ENCODE data around the gene BNIP5.

The BNIP5 gene

GRCh38 chr6:36336779-36337241, at the start of gene BNIP5:
TSS of gene BNIP5 (minus strand) at chr6:36336888. CDS start at chr6:36330690, 6,198 bp downstream.
- DNase-seq = no peak

GRCh38 chr6:36384095-36384494, 47.4 kb upstream of the BNIP5 start:
- DNase-seq = no peak

GRCh38 chr6:36383606-36384005, 46.9 kb upstream of the BNIP5 start:
- no peak for DNase-seq

- no peak for DNase-seq
Observed at GRCh38 chr6:36382976-36383375, 46.3 kb upstream of the BNIP5 start.

- DNase-seq = no peak
Observed at GRCh38 chr6:36381502-36382389, 45.1 kb upstream of the BNIP5 start.

GRCh38 chr6:36380166-36380565, 43.5 kb upstream of the BNIP5 start:
- no peak for DNase-seq

- DNase-seq = no peak
Observed at GRCh38 chr6:36378936-36379335, 42.2 kb upstream of the BNIP5 start.

GRCh38 chr6:36378243-36378920, 41.7 kb upstream of the BNIP5 start:
- no peak for DNase-seq

- DNase-seq = no peak
Observed at GRCh38 chr6:36377594-36377993, 40.9 kb upstream of the BNIP5 start.

GRCh38 chr6:36376742-36377141, 40.1 kb upstream of the BNIP5 start:
- no peak for DNase-seq

- DNase-seq = no peak
Observed at GRCh38 chr6:36376183-36376582, 39.5 kb upstream of the BNIP5 start.

- no peak for DNase-seq
Observed at GRCh38 chr6:36375644-36376155, 39.0 kb upstream of the BNIP5 start.

- DNase-seq = no peak
Observed at GRCh38 chr6:36374972-36375371, 38.3 kb upstream of the BNIP5 start.

GRCh38 chr6:36374194-36374593, 37.5 kb upstream of the BNIP5 start:
- no peak for DNase-seq

- no peak for DNase-seq
Observed at GRCh38 chr6:36373368-36374019, 36.8 kb upstream of the BNIP5 start.

- DNase-seq = no peak
Observed at GRCh38 chr6:36372088-36372487, 35.4 kb upstream of the BNIP5 start.

GRCh38 chr6:36371211-36371610, 34.5 kb upstream of the BNIP5 start:
- DNase-seq = no peak

- DNase-seq = no peak
Observed at GRCh38 chr6:36370638-36371037, 34.0 kb upstream of the BNIP5 start.

- no peak for DNase-seq
Observed at GRCh38 chr6:36368921-36369865, 32.5 kb upstream of the BNIP5 start.

GRCh38 chr6:36368421-36368820, 31.7 kb upstream of the BNIP5 start:
- no peak for DNase-seq

- DNase-seq = no peak
Observed at GRCh38 chr6:36367743-36368142, 31.1 kb upstream of the BNIP5 start.

Data from activated T-cell treated with anti-CD3 and anti-CD28 coated beads for 4 hours (primary cell).